ENCODE data around the gene ICAM1.

ICAM1 gene

DNA sequence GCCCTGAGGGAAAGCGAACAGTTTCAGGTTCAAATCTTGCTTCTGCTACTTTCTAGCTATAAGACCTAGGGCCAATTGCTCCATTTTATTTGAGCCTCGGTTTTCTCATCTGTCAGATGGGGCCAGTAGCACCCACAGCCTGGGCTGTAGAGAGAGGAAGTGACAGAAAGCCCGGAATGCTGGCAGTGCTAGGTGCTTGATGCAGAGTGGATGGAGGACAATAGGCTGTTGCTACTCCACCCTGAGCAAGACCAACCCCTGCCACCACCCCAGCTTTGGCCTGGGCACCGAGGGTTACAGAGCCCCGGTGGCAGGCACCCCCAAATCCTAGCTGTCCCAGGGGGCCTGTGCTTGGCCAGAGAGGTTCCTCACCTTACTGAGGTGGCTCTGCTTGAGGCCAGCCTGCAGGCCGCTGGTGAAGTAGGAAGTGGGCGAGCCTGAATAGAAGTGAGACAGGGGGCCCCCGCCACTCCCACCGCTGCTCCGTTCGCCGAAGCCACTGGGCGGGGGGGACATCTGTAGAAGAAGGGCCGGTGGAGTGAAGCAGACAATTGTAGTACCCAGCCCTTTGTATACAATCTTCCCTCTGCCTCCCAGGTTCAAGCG is 47.0 kb downstream of the ICAM1 start:
- no peak overlapping the region for H3K56ac ChIP-seq (ENCODE audit: low read length)
- no CpG with 5 or more reads among the region's 15 CpGs for WGBS (ENCODE audit: extremely low coverage, insufficient coverage, low lambda C conversion rate)
- H3K36me3 ChIP-seq (ENCODE audit: control insufficient read depth, insufficient read depth, low read length) = peaks cover 11% of the 10 kb centered on the region

DNA sequence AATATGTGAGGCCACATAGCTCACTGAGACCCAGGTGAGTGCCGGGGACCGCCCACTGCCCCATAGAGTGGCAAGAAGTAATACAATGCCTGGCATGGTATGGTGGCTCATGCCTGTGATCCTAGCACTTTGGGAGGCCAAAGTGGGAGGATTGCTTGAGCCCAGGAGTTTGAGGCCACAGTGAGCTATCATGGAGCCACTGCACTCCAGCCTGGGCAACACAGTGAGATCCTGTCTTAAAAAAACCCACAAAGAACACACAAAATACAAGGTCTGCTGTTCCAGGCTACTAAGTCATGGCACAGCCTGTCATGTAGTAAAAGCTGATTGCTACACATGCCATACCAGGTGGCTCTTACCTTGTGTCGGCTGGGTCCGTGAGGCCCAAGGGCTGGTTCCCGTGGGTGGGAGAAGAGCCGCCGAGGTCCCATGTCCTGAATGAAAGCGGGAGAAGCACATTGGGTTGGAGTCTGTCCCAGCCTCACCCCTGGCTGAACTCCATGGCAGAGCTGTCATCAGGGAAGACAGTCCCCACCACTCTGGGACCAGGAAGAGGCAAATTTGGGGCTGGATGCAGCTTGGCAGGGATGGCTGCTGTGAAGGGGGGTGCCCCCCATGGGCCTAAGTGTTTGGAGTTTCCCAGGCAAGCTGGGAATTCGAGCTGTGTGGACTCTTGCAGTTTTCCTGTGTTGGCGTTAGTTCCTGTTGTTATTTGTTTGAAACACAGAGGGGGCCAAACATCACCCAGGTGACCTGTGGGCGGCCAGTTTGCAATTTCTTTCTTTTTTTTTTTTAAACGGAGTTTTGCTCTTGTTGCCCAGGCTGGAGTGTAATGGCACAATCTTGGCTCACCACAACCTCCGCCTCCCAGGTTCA is 48.1 kb downstream of the ICAM1 start:
- H3K36me3 ChIP-seq (ENCODE audit: control insufficient read depth, insufficient read depth, low read length) = peaks cover 11% of the 10 kb centered on the region
- no peak overlapping the region for H4K8ac ChIP-seq (ENCODE audit: low read depth, low read length)
- no peak overlapping the region for H3K18ac ChIP-seq (ENCODE audit: low read length)
- no peak overlapping the region for H3K4me3 ChIP-seq (ENCODE audit: low read length)
- H3K4me1 ChIP-seq (ENCODE audit: control insufficient read depth, low read depth, low read length) = no peaks in the 10 kb centered on the region
- H3K79me1 ChIP-seq (ENCODE audit: low read length) = no peaks in the 10 kb centered on the region
- H3K56ac ChIP-seq (ENCODE audit: low read length) = no peak overlapping the region
- H3K27me3 ChIP-seq (ENCODE audit: insufficient read depth, low read length, poor library complexity) = no peaks in the 10 kb centered on the region
- H3K4me2 ChIP-seq (ENCODE audit: low read length) = no peak overlapping the region
- no peak for DNase-seq
- H2BK120ac ChIP-seq (ENCODE audit: low read depth, low read length) = no peak overlapping the region
- no peak overlapping the region for H4K5ac ChIP-seq (ENCODE audit: low read length)
- H2BK15ac ChIP-seq (replicated peaks; ENCODE audit: low read depth) = no peak overlapping the region
- no peak overlapping the region for H2BK5ac ChIP-seq (ENCODE audit: low read length)
- WGBS (ENCODE audit: extremely low coverage, insufficient coverage, low lambda C conversion rate) = no CpG with 5 or more reads among the region's 13 CpGs
- no peak overlapping the region for H3K23ac ChIP-seq (ENCODE audit: low read length)
- H3K9ac ChIP-seq (ENCODE audit: low read length) = no peak overlapping the region
- H3K4ac ChIP-seq (ENCODE audit: low read depth, low read length) = no peak overlapping the region
- no peak overlapping the region for H2AK5ac ChIP-seq (ENCODE audit: low read length)
- H3K27ac ChIP-seq (ENCODE audit: low read depth, low read length) = no peak overlapping the region
- no peaks in the 10 kb centered on the region for H3K79me2 ChIP-seq (ENCODE audit: control insufficient read depth, insufficient read depth, low read length)

More for the DNA sequence above, 47.0 kb downstream of the ICAM1 start:
- H2AK5ac ChIP-seq (ENCODE audit: low read length) = no peak overlapping the region
- no peak overlapping the region for H4K8ac ChIP-seq (ENCODE audit: low read depth, low read length)
- H3K18ac ChIP-seq (ENCODE audit: low read length) = no peak overlapping the region
- no peak overlapping the region for H3K4me2 ChIP-seq (ENCODE audit: low read length)
- no peak overlapping the region for H3K4me3 ChIP-seq (ENCODE audit: low read length)
- no peak overlapping the region for H2BK120ac ChIP-seq (ENCODE audit: low read depth, low read length)
- no peak overlapping the region for H2BK15ac ChIP-seq (replicated peaks; ENCODE audit: low read depth)
- no peaks in the 10 kb centered on the region for H3K79me2 ChIP-seq (ENCODE audit: control insufficient read depth, insufficient read depth, low read length)
- H3K4me1 ChIP-seq (ENCODE audit: control insufficient read depth, low read depth, low read length) = no peaks in the 10 kb centered on the region
- DNase-seq = no peak
- H4K5ac ChIP-seq (ENCODE audit: low read length) = no peak overlapping the region
- no peak overlapping the region for H2BK5ac ChIP-seq (ENCODE audit: low read length)
- no peaks in the 10 kb centered on the region for H3K27me3 ChIP-seq (ENCODE audit: insufficient read depth, low read length, poor library complexity)
- no peak overlapping the region for H3K27ac ChIP-seq (ENCODE audit: low read depth, low read length)
- no peak overlapping the region for H3K4ac ChIP-seq (ENCODE audit: low read depth, low read length)
- no peak overlapping the region for H3K9ac ChIP-seq (ENCODE audit: low read length)
- H3K79me1 ChIP-seq (ENCODE audit: low read length) = no peaks in the 10 kb centered on the region
- no peak overlapping the region for H3K23ac ChIP-seq (ENCODE audit: low read length)

DNA sequence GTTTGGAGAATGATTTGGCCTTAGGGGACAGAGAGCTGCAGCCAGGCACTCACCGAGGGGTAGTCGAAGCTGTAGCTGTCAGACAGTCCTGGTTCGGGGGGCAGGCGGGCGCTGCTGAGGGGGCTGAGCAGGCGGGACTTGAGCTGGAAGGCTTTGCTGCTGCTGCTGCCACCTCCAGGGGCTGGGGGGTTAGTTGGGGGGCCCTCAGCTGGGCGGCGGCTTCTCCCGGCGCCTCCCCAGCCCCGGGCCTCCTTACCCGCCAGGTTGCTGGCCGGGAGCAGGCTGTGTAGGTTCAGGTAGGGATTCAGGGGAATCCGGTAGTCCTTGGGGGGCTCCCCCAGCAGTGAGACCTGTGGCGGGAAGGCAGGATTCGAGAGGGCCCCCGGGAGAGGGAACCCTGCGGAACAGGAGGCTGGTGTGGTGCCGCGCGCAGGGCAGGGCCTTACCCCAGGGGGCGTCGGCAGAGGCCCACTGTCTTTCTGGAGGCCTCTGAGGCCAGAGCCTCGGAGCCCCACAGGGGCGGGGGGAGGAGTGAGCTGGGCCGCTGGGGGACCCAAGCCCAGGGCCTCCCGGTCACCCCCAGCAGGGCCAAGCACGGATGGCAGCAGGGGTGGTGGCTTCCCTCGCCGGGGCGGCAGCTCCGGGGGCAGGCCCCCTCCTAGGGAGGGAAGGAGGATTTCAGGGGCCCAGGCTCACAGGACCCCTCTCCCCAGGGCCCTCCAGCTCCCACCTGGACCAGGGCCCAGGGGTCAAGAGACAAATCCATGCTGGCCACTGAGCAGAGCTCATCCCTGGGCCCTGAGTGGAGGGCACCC is 49.9 kb downstream of the ICAM1 start:
- WGBS (ENCODE audit: extremely low coverage, insufficient coverage, low lambda C conversion rate) = no CpG with 5 or more reads among the region's 32 CpGs
- Histone ChIP-seq H2BK5ac (ENCODE audit: low read length) (no peak overlapping the region), H3K18ac (ENCODE audit: low read length) (no peak overlapping the region), H3K79me2 (ENCODE audit: control insufficient read depth, insufficient read depth, low read length) (no peaks in the 10 kb centered on the region), H2BK120ac (ENCODE audit: low read depth, low read length) (no peak overlapping the region), H3K4me1 (ENCODE audit: control insufficient read depth, low read depth, low read length) (no peaks in the 10 kb centered on the region), H3K27me3 (ENCODE audit: insufficient read depth, low read length, poor library complexity) (no peaks in the 10 kb centered on the region), H3K23ac (ENCODE audit: low read length) (no peak overlapping the region), H3K9ac (ENCODE audit: low read length) (no peak overlapping the region), H2BK15ac (replicated peaks; ENCODE audit: low read depth) (no peak overlapping the region), H4K5ac (ENCODE audit: low read length) (no peak overlapping the region), H3K4ac (ENCODE audit: low read depth, low read length) (no peak overlapping the region), H2AK5ac (ENCODE audit: low read length) (no peak overlapping the region), H3K79me1 (ENCODE audit: low read length) (no peaks in the 10 kb centered on the region), H3K36me3 (ENCODE audit: control insufficient read depth, insufficient read depth, low read length) (peaks cover 13% of the 10 kb centered on the region), H3K4me2 (ENCODE audit: low read length) (no peak overlapping the region), H3K56ac (ENCODE audit: low read length) (no peak overlapping the region), H3K27ac (ENCODE audit: low read depth, low read length) (no peak overlapping the region), H4K8ac (ENCODE audit: low read depth, low read length) (no peak overlapping the region), H3K4me3 (ENCODE audit: low read length) (no peak overlapping the region)
- no peak for DNase-seq

DNA sequence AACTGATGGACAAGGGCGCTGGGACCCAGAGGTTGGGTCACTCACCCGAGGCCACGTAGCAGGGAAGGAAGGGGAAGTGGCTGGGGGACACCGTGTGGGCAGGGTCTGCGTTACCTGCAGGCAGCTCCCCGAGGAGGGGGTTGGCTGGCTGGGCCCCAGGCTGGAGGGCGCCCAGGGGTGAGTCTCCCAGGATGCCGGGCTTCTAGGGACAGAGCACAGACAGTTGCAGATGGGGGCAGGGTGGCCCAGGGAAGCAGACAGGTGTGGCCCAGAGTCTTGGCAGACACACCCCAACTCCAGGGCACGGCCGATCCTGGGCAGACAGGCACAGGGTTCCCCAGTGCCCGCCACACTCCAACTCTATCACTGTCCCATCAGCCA is 50.5 kb downstream of the ICAM1 start:
- no peak overlapping the region for H4K8ac ChIP-seq (ENCODE audit: low read depth, low read length)
- no peak overlapping the region for H3K27ac ChIP-seq (ENCODE audit: low read depth, low read length)
- H3K4me2 ChIP-seq (ENCODE audit: low read length) = no peak overlapping the region
- no peaks in the 10 kb centered on the region for H3K79me2 ChIP-seq (ENCODE audit: control insufficient read depth, insufficient read depth, low read length)
- no peak overlapping the region for H2BK5ac ChIP-seq (ENCODE audit: low read length)
- H2BK15ac ChIP-seq (replicated peaks; ENCODE audit: low read depth) = no peak overlapping the region
- no peak overlapping the region for H3K18ac ChIP-seq (ENCODE audit: low read length)
- no peak overlapping the region for H3K9ac ChIP-seq (ENCODE audit: low read length)
- H3K23ac ChIP-seq (ENCODE audit: low read length) = no peak overlapping the region
- H3K79me1 ChIP-seq (ENCODE audit: low read length) = no peaks in the 10 kb centered on the region
- H3K4ac ChIP-seq (ENCODE audit: low read depth, low read length) = no peak overlapping the region
- peaks cover 14% of the 10 kb centered on the region for H3K36me3 ChIP-seq (ENCODE audit: control insufficient read depth, insufficient read depth, low read length)
- no peak overlapping the region for H3K56ac ChIP-seq (ENCODE audit: low read length)
- no peak overlapping the region for H3K4me3 ChIP-seq (ENCODE audit: low read length)
- H2AK5ac ChIP-seq (ENCODE audit: low read length) = no peak overlapping the region
- no peaks in the 10 kb centered on the region for H3K4me1 ChIP-seq (ENCODE audit: control insufficient read depth, low read depth, low read length)
- whole genome bisulfite sequencing (ENCODE audit: extremely low coverage, insufficient coverage, low lambda C conversion rate) = no CpG with 5 or more reads among the region's 11 CpGs
- H3K27me3 ChIP-seq (ENCODE audit: insufficient read depth, low read length, poor library complexity) = no peaks in the 10 kb centered on the region
- no peak overlapping the region for H2BK120ac ChIP-seq (ENCODE audit: low read depth, low read length)
- no peak overlapping the region for H4K5ac ChIP-seq (ENCODE audit: low read length)
- DNase-seq = no peak

DNA sequence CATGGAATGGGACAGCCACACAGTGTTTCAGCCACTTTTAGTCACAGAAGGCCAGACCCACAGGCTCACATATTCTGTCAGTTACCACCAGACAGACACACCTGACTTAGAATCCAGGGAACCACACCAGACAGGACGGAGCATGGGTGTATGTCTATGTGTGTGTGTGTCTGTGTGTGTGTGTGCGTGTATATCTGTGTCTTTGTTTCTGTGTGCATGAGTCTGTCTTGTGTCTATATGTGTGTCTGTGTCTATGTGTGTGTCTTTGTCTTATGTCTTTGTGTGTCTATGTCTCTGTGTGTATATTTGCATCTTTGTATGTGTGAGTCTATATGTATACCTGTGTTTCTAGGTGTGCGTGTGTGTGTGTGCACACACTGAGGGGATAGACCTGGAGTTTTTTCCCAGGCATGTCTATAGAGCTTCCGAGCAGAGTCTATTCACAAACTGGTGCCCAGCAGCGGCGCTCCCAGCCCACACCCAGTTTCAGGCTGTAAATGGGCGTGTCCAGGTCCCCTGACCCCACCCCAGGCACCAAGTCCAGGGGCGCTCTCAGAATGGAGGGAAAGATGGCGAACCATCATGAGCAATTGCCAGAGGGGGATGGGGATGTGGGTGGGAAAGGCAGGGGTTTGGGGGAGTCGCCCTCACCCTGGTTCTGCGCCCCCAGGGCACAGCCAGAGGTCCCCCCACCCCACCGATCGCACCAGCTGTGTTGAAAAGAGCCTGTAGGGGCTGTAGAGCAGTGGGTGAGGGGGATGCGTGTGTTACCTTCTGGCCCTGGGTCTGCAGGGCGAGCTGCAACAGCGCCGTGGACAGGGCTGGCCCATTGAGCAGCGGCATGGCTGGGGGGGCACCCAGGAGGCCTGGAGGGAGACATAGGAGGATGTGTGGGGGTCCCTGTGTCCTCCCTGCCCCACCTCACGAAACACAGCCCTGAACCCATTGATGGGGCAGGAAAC is 51.2 kb downstream of the ICAM1 start:
- Histone ChIP-seq H3K27ac (ENCODE audit: low read depth, low read length) (no peak overlapping the region), H3K4me3 (ENCODE audit: low read length) (no peak overlapping the region), H2AK5ac (ENCODE audit: low read length) (no peak overlapping the region), H3K56ac (ENCODE audit: low read length) (no peak overlapping the region), H2BK5ac (ENCODE audit: low read length) (no peak overlapping the region), H3K4ac (ENCODE audit: low read depth, low read length) (no peak overlapping the region), H3K4me1 (ENCODE audit: control insufficient read depth, low read depth, low read length) (no peaks in the 10 kb centered on the region), H3K18ac (ENCODE audit: low read length) (no peak overlapping the region), H3K79me2 (ENCODE audit: control insufficient read depth, insufficient read depth, low read length) (no peaks in the 10 kb centered on the region), H4K8ac (ENCODE audit: low read depth, low read length) (no peak overlapping the region), H3K23ac (ENCODE audit: low read length) (no peak overlapping the region), H2BK120ac (ENCODE audit: low read depth, low read length) (no peak overlapping the region), H3K36me3 (ENCODE audit: control insufficient read depth, insufficient read depth, low read length) (peaks cover 14% of the 10 kb centered on the region), H4K5ac (ENCODE audit: low read length) (no peak overlapping the region), H3K79me1 (ENCODE audit: low read length) (no peaks in the 10 kb centered on the region), H2BK15ac (replicated peaks; ENCODE audit: low read depth) (no peak overlapping the region), H3K4me2 (ENCODE audit: low read length) (no peak overlapping the region), H3K9ac (ENCODE audit: low read length) (no peak overlapping the region), H3K27me3 (ENCODE audit: insufficient read depth, low read length, poor library complexity) (no peaks in the 10 kb centered on the region)
- WGBS (ENCODE audit: extremely low coverage, insufficient coverage, low lambda C conversion rate) = no CpG with 5 or more reads among the region's 19 CpGs
- no peak for DNase-seq

Measured in mesendoderm (in vitro differentiated cells).